NB4 (cell line): Measurements from ENCODE around the gene RSAD1.

Experiments used
- CTCF ChIP-seq: IDR thresholded peaks from one replicate; pipeline ENCODE4 v1.5.1; 2012; ENCODE audit warnings: low read depth, low read length
- POLR2A ChIP-seq: IDR thresholded peaks from 2 replicates; pipeline ENCODE4 v1.6.1; 2011; ENCODE audit warnings: mild to moderate bottlenecking; ENCODE audit not compliant: insufficient read length; ENCODE audit errors: extremely low read depth

DNA sequence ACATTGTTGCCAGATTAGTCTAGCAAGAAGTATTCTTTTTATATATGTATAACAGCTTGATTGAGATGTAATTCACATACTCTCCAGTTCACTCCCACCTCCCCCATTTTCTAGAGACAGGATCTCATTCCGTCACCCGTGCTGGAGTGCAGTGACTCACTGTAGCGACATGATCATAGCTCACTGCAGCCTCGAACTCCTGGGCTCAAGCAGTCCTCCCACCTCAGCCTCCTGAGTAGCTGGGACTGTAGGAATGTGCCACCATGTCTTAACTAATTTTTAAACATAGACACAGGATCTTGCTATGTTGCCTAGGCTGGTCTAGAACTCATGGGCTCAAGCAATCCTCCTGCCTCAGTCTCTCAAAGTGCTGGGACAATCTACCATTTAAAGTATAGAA lies 3.3 kb upstream of the RSAD1 start:
- TF ChIP-seq CTCF (no peak), POLR2A (no peak)
